Activated naive CD4-positive, alpha-beta T cell treated with anti-CD3 and anti-CD28 coated beads, Interleukin-2, amount 50 U/mL, for 72 hours (primary cell): Measurements from ENCODE around the gene FAM3A. TPM values are rescaled to one million over a fixed set of nuclear protein-coding genes. Genes with fewer than 3 reads are reported as not detected.
A peak's percentile ranks its signal among the peaks of the same experiment; 100 is the strongest.
"Not testable (repeated sequence)": the region's sequence is repeated elsewhere in the genome, so short reads cannot be mapped to it uniquely, and the experiment has no call there.

Source experiments
- ATAC-seq, 2 donors: fragments of 150-1000 bp; cut with Tn5 transposase; 2 replicates each; pipeline ENCODE4 v1.10.0; 2021; ENCODE audit warnings: mild to moderate bottlenecking in 2 of 2, moderate library complexity in 2 of 2
- DNase-seq, 2 donors: peaks; one replicate each; pipeline ENCODE4 v3.0.0; 2021 to 2022; ENCODE audit warnings: low spot score in 2 of 2
- H3K27ac Mint-ChIP-seq, 2 donors: one replicate each; pipeline ENCODE4 v1.8.0; 2022; ENCODE audit warnings: mild to moderate bottlenecking in 2 of 2, mixed read lengths in 2 of 2
- H3K36me3 Mint-ChIP-seq, 2 donors: one replicate each; pipeline ENCODE4 v1.8.0; 2022; ENCODE audit warnings: mixed read lengths in 2 of 2
- H3K9me3 Mint-ChIP-seq, 2 donors: one replicate each; pipeline ENCODE4 v1.8.0; 2022; ENCODE audit warnings: mixed read lengths in 2 of 2
- total RNA-seq, 2 donors: library from RNA; stranded (reverse); gene quantifications; one replicate each; pipeline ENCODE4 v1.2.3, GENCODE V29; 2022

Gene FAM3A
- total RNA-seq, 2 donors from 2014 or later: 27.7 to 32.7 TPM

- peaks cover 16 to 21% of the 10 kb centered on the region in 2 donors for H3K36me3 Mint-ChIP-seq
- DNase-seq (no peak), ATAC-seq (peak in 1 of 2 donors; percentile 19)
- no peaks in the 10 kb centered on the region for H3K9me3 Mint-ChIP-seq
- peak overlapping the region; percentile 39 to 80 for H3K27ac Mint-ChIP-seq
Measured at GRCh38 chrX:154513716-154514115, 2.3 kb downstream of the FAM3A start.

- peak overlapping the region in 1 of 2 donors; percentile 80 for H3K27ac Mint-ChIP-seq
- no peak for ATAC-seq
- H3K9me3 Mint-ChIP-seq: no peaks in the 10 kb centered on the region
- no peak for DNase-seq
- H3K36me3 Mint-ChIP-seq: peaks cover 16 to 21% of the 10 kb centered on the region in 2 donors
Measured at GRCh38 chrX:154512879-154513553, 3.0 kb downstream of the FAM3A start.

GRCh38 chrX:154511761-154512160 is 4.3 kb downstream of the FAM3A start:
- DNase-seq (no peak), ATAC-seq (no peak)
- Mint-ChIP-seq H3K27ac (peak overlapping the region; percentile 55), H3K9me3 (no peaks in the 10 kb centered on the region), H3K36me3 (peaks cover 16 to 21% of the 10 kb centered on the region in 2 donors)

GRCh38 chrX:154509455-154509854 is 6.6 kb downstream of the FAM3A start:
- Mint-ChIP-seq H3K36me3 (peaks cover 10 to 15% of the 10 kb centered on the region in 2 donors), H3K27ac (peak overlapping the region in 1 of 2 donors; percentile 32), H3K9me3 (no peaks in the 10 kb centered on the region)
- ATAC-seq: no peak
- DNase-seq: no peak

- H3K9me3 Mint-ChIP-seq: no peaks in the 10 kb centered on the region
- peaks cover 7 to 10% of the 10 kb centered on the region in 2 donors for H3K36me3 Mint-ChIP-seq
- peak overlapping the region; percentile 32 to 72 for H3K27ac Mint-ChIP-seq
- DNase-seq: no peak
- ATAC-seq: no peak
Measured at GRCh38 chrX:154508384-154508745, 7.7 kb downstream of the FAM3A start.

GRCh38 chrX:154507673-154508383 is 8.2 kb downstream of the FAM3A start:
- peaks cover 7 to 10% of the 10 kb centered on the region in 2 donors for H3K36me3 Mint-ChIP-seq
- H3K9me3 Mint-ChIP-seq: no peaks in the 10 kb centered on the region
- no peak for DNase-seq
- ATAC-seq: no peak
- H3K27ac Mint-ChIP-seq: no peak overlapping the region

- H3K9me3 Mint-ChIP-seq: no peaks in the 10 kb centered on the region
- ATAC-seq (no peak), DNase-seq (no peak)
- H3K27ac Mint-ChIP-seq: no peak overlapping the region
- H3K36me3 Mint-ChIP-seq: peaks cover 7 to 10% of the 10 kb centered on the region in 2 donors
Measured at GRCh38 chrX:154506483-154507332, 9.3 kb downstream of the FAM3A start.

GRCh38 chrX:154505734-154506133 is 10.3 kb downstream of the FAM3A start:
- Mint-ChIP-seq H3K9me3 (no peaks in the 10 kb centered on the region), H3K36me3 (peaks cover 7 to 10% of the 10 kb centered on the region in 2 donors), H3K27ac (no peak overlapping the region)
- DNase-seq: no peak
- no peak for ATAC-seq

GRCh38 chrX:154502989-154503388 is 13.0 kb downstream of the FAM3A start:
- DNase-seq (no peak), ATAC-seq (peak in 1 of 2 donors; percentile 26)
- Mint-ChIP-seq H3K27ac (no peak overlapping the region), H3K36me3 (no peaks in the 10 kb centered on the region), H3K9me3 (no peaks in the 10 kb centered on the region)

- Mint-ChIP-seq H3K36me3 (no peaks in the 10 kb centered on the region), H3K9me3 (no peaks in the 10 kb centered on the region), H3K27ac (no peak overlapping the region)
- DNase-seq (no peak), ATAC-seq (no peak)
Measured at GRCh38 chrX:154502098-154502497, 13.9 kb downstream of the FAM3A start.

GRCh38 chrX:154501423-154501822 is 14.6 kb downstream of the FAM3A start:
- not testable (repeated sequence) for H3K9me3 Mint-ChIP-seq, DNase-seq, H3K27ac Mint-ChIP-seq, H3K36me3 Mint-ChIP-seq
- peak in 1 of 2 donors; percentile 16 for ATAC-seq

GRCh38 chrX:154496591-154497137 is 19.4 kb downstream of the FAM3A start:
- ATAC-seq, DNase-seq, H3K36me3 Mint-ChIP-seq, H3K9me3 Mint-ChIP-seq: not testable (repeated sequence)
- peak overlapping the region in 1 of 2 donors; percentile 53 for H3K27ac Mint-ChIP-seq

GRCh38 chrX:154495472-154495922 is 20.5 kb downstream of the FAM3A start:
- no peak for ATAC-seq
- no peak overlapping the region for H3K27ac Mint-ChIP-seq
- no peaks in the 10 kb centered on the region for H3K36me3 Mint-ChIP-seq
- H3K9me3 Mint-ChIP-seq: no peaks in the 10 kb centered on the region
- no peak for DNase-seq

- DNase-seq (no peak), ATAC-seq (no peak)
- Mint-ChIP-seq H3K36me3 (peaks cover 0 to 2% of the 10 kb centered on the region in 2 donors), H3K9me3 (no peaks in the 10 kb centered on the region), H3K27ac (no peak overlapping the region)
Measured at GRCh38 chrX:154494715-154495114, 21.3 kb downstream of the FAM3A start.

GRCh38 chrX:154490414-154491083 is 25.5 kb downstream of the FAM3A start, which contains the start of gene SLC10A3:
Gene SLC10A3 (minus strand): TSS chrX:154490629. CDS start chrX:154488940, 1,689 bp downstream.
- no peaks in the 10 kb centered on the region for H3K9me3 Mint-ChIP-seq
- ATAC-seq (peak; percentile 93 to 94), DNase-seq (peak; percentile 81 to 94)
- H3K27ac Mint-ChIP-seq: peak within 1 kb of the TSS; percentile 81 to 84
- H3K36me3 Mint-ChIP-seq: peaks cover 5% of the 10 kb centered on the region in 2 donors

- H3K36me3 Mint-ChIP-seq: peaks cover 5% of the 10 kb centered on the region in 2 donors
- peak; percentile 17 to 32 for ATAC-seq
- peak in 1 of 2 donors; percentile 23 for DNase-seq
- H3K27ac Mint-ChIP-seq: peak overlapping the region; percentile 81 to 84
- H3K9me3 Mint-ChIP-seq: no peaks in the 10 kb centered on the region
Measured at GRCh38 chrX:154490021-154490413, 26.0 kb downstream of the FAM3A start.
